HFFc6 (cell line): ENCODE results near the gene CA12. TPM values are rescaled to one million over a fixed set of nuclear protein-coding genes. Genes with fewer than 3 reads are reported as not detected.
"Not testable (repeated sequence)": the region's sequence is repeated elsewhere in the genome, so short reads cannot be mapped to it uniquely, and the experiment has no call there.

ENCODE experiments used
- DNase-seq: peaks from one replicate; pipeline ENCODE4 v3.0.0-alpha.2; 2018
- H3K27ac Mint-ChIP-seq: 2 replicates; pipeline ENCODE4 v1.8.0; 2020; ENCODE audit warnings: mild to moderate bottlenecking, mixed read lengths
- H3K27me3 Mint-ChIP-seq: 2 replicates; pipeline ENCODE4 v1.8.0; 2021; ENCODE audit warnings: mild to moderate bottlenecking, moderate library complexity, mixed read lengths; ENCODE audit not compliant: insufficient read depth
- H3K36me3 Mint-ChIP-seq: 2 replicates; pipeline ENCODE4 v1.8.0; 2021; ENCODE audit warnings: low read depth, mixed read lengths
- H3K4me1 Mint-ChIP-seq: 2 replicates; pipeline ENCODE4 v1.8.0; 2020; ENCODE audit warnings: low read depth, mixed read lengths
- H3K4me3 Mint-ChIP-seq: 2 replicates; pipeline ENCODE4 v1.8.0; 2020; ENCODE audit warnings: mild to moderate bottlenecking, moderate library complexity, mixed read lengths
- H3K9me3 Mint-ChIP-seq: 2 replicates; pipeline ENCODE4 v1.8.0; 2020; ENCODE audit warnings: mild to moderate bottlenecking, mixed read lengths
- CTCF ChIP-seq: fragments of 200-600 bp; sonication (generic); IDR thresholded peaks from 2 replicates; pipeline ENCODE4 v1.5.0; 2021; ENCODE audit warnings: antibody characterized with exemption, mild to moderate bottlenecking
- total RNA-seq, 6 experiments: library from RNA; stranded (reverse); fragmentation: NEBNext Ultra II Directional; extraction: Animal tissue kit (Norgen Biotek cat#: 25700); gene quantifications; 2 replicates in 1 of 6; 3 replicates in 5 of 6; pipeline ENCODE4 v1.2.3, GENCODE V29; 2021

The CA12 gene
- total RNA-seq, 6 experiments from 2014 or later = 8.3 to 18.2 (median 15.8) TPM

GRCh38 chr15:63327648-63328421 is 53.8 kb downstream of the CA12 start:
- DNase-seq = no peak
- Mint-ChIP-seq H3K27me3 (peaks cover 1% of the 10 kb centered on the region), H3K4me3 (no peak overlapping the region), H3K36me3 (peaks cover 6% of the 10 kb centered on the region; the same call in 1 of the 2 replicates), H3K4me1 (peaks cover 22% of the 10 kb centered on the region), H3K27ac (no peak overlapping the region), H3K9me3 (no peaks in the 10 kb centered on the region)
- no peak for TF ChIP-seq CTCF

- no peak overlapping the region for H3K27ac Mint-ChIP-seq
- peaks cover 6% of the 10 kb centered on the region for H3K4me1 Mint-ChIP-seq
- H3K4me3 Mint-ChIP-seq = no peak overlapping the region
- TF ChIP-seq CTCF = no peak
- peaks cover 1% of the 10 kb centered on the region for H3K27me3 Mint-ChIP-seq
- peaks cover 6% of the 10 kb centered on the region; the same call in 1 of the 2 replicates for H3K36me3 Mint-ChIP-seq
- DNase-seq = no peak
- no peaks in the 10 kb centered on the region for H3K9me3 Mint-ChIP-seq
These were observed 56.9 kb downstream of the CA12 start for GRCh38 chr15:63324770-63325169.

- TF ChIP-seq CTCF = no peak
- DNase-seq = no peak
- Mint-ChIP-seq H3K27ac (no peak overlapping the region), H3K4me1 (peaks cover 6% of the 10 kb centered on the region), H3K4me3 (no peak overlapping the region), H3K36me3 (peaks cover 6% of the 10 kb centered on the region; the same call in 1 of the 2 replicates), H3K9me3 (no peaks in the 10 kb centered on the region), H3K27me3 (peaks cover 1% of the 10 kb centered on the region)
These were observed 57.7 kb downstream of the CA12 start for GRCh38 chr15:63323798-63324563.

GRCh38 chr15:63322541-63322940 is 59.1 kb downstream of the CA12 start:
- peaks cover 6% of the 10 kb centered on the region for H3K4me1 Mint-ChIP-seq
- peaks cover under 1% of the 10 kb centered on the region for H3K27me3 Mint-ChIP-seq

GRCh38 chr15:63321462-63321861 is 60.2 kb downstream of the CA12 start:
- Mint-ChIP-seq H3K9me3 (no peaks in the 10 kb centered on the region), H3K27me3 (no peaks in the 10 kb centered on the region; the same call in 1 of the 2 replicates), H3K4me3 (no peak overlapping the region), H3K4me1 (peaks cover 6% of the 10 kb centered on the region), H3K27ac (no peak overlapping the region), H3K36me3 (no peaks in the 10 kb centered on the region)
- no peak for TF ChIP-seq CTCF
- no peak for DNase-seq

More at GRCh38 chr15:63322541-63322940, 59.1 kb downstream of the CA12 start:
- Mint-ChIP-seq H3K27ac (peak overlapping the region; percentile 34; the same call in 1 of the 2 replicates), H3K9me3 (no peaks in the 10 kb centered on the region), H3K4me3 (no peak overlapping the region), H3K36me3 (peaks cover 2% of the 10 kb centered on the region; the same call in 1 of the 2 replicates)
- no peak for TF ChIP-seq CTCF
- DNase-seq = no peak

GRCh38 chr15:63320981-63321380 is 60.7 kb downstream of the CA12 start:
- not testable (repeated sequence) for H3K27me3 Mint-ChIP-seq, H3K4me3 Mint-ChIP-seq, H3K9me3 Mint-ChIP-seq, H3K4me1 Mint-ChIP-seq, DNase-seq, H3K27ac Mint-ChIP-seq, H3K36me3 Mint-ChIP-seq

- not testable (repeated sequence) for DNase-seq, H3K36me3 Mint-ChIP-seq, H3K9me3 Mint-ChIP-seq, H3K27me3 Mint-ChIP-seq, H3K4me1 Mint-ChIP-seq, H3K27ac Mint-ChIP-seq, H3K4me3 Mint-ChIP-seq
These were observed 61.2 kb downstream of the CA12 start for GRCh38 chr15:63320446-63320845.
